Measurements from ENCODE around the gene HAND1.

Gene HAND1

DNA sequence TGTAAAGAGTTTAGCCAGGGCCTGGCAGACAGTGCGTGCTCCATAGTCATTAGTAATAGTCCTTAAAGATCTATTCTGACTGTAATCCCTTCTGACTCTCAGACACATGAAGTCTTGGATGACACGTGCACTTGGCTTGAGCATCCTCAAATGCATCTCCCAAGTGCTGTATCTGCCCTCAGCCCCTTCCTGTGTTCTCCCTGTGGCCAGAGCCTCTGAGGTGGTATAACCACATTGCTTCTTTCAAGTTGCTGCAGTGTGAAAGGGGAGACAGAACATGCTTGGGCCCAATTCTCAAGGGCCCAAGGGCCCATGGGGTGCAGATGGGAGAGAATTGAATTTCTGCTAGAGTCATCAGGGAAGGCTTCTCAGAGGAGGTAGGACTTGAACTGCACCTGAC, 30.1 kb upstream of the HAND1 start:
- H3K4me3 ChIP-seq (ENCODE audit: low read depth, low read length), result no peak overlapping the region
- DNase-seq (ENCODE audit: low read depth, low spot score), result no peak
- ChIA-PET POLR2A (no interaction called here), CTCF (no interaction called here)
- TF ChIP-seq, protein P1, sequence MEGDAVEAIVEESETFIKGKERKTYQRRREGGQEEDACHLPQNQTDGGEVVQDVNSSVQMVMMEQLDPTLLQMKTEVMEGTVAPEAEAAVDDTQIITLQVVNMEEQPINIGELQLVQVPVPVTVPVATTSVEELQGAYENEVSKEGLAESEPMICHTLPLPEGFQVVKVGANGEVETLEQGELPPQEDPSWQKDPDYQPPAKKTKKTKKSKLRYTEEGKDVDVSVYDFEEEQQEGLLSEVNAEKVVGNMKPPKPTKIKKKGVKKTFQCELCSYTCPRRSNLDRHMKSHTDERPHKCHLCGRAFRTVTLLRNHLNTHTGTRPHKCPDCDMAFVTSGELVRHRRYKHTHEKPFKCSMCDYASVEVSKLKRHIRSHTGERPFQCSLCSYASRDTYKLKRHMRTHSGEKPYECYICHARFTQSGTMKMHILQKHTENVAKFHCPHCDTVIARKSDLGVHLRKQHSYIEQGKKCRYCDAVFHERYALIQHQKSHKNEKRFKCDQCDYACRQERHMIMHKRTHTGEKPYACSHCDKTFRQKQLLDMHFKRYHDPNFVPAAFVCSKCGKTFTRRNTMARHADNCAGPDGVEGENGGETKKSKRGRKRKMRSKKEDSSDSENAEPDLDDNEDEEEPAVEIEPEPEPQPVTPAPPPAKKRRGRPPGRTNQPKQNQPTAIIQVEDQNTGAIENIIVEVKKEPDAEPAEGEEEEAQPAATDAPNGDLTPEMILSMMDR (IDR thresholded peaks at IDR 0.05; ENCODE audit: insufficient read depth, low read length, missing control alignments), result no peak

- ChIA-PET CTCF (interaction anchor here (1.8 kb wide), 1 partner anchor 14 kb away, joined by 12 read pairs; no protein-coding TSS in a partner anchor), POLR2A (no interaction called here)
Observed at GRCh38 chr5:154506716-154507080, 28.7 kb upstream of the HAND1 start.

DNA sequence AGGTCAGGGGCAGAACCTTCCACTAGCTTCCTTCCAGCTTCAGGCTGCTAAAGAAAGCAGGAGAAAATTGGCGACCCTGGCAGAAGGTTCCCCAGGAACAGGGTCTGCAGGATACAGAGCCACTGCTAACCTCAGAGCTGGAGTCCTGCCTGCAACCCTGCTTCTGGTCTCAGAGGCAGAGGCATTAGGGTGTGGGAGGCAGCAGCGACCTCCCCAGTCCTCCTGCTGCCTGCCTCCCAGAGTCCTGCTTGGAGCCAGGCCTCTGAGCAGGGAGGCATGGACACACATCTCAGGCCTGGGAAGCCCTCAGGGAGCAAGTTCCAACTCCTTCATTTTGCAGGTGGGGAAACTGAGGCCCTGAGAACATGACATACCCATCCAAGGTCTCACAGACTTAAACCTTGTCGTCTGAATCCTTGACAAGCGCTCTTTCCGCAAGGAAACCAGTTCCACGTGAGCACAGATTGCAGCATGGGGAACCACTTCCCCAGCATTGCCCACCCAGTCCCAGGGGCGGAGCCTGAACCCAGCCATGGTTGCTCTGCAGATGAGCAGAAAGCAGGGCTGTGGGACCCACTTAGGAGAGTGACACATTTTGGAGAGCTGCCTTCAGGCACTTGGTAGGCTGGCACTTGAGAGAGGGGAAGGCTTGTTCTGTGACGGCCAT, 28.2 kb upstream of the HAND1 start:
- CTCF ChIA-PET, result interaction anchor here (1.8 kb wide), 1 partner anchor 14 kb away, joined by 12 read pairs; no protein-coding TSS in a partner anchor
- no peak overlapping the region for H3K4me3 ChIP-seq (ENCODE audit: low read depth, low read length)
- TF ChIP-seq, protein P1 (IDR thresholded peaks at IDR 0.05; ENCODE audit: insufficient read depth, low read length, missing control alignments), result no peak
- no peak for DNase-seq (ENCODE audit: low read depth, low spot score)
- POLR2A ChIA-PET, result no interaction called here

More at GRCh38 chr5:154506716-154507080, 28.7 kb upstream of the HAND1 start:
- H3K4me3 ChIP-seq (ENCODE audit: low read depth, low read length), result no peak overlapping the region
- DNase-seq (ENCODE audit: low read depth, low spot score), result no peak
- TF ChIP-seq, protein P1 (IDR thresholded peaks at IDR 0.05; ENCODE audit: insufficient read depth, low read length, missing control alignments), result no peak

DNA sequence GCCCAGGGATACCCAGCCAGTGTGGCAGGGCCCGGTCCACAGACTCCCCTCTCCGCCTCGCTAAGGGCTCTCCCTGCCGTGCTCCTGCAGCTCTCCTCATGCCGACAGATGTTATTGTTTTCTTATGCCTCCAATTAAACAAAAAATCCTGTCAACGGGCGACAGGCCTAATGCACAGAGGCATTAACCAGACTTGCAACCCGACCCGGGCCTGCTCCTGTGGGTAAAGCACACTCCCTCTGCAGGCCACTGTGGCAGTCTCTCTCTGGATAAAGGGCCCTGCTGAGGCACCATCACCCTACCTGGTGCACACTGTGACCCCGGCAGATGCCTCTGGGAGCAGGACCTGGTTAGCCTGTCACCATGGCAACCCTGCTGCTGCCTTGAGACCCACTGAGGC, 27.5 kb upstream of the HAND1 start:
- no peak for DNase-seq (ENCODE audit: low read depth, low spot score)
- ChIA-PET CTCF (interaction anchor here (1.0 to 1.8 kb wide), 2 partner anchors 15 kb away, joined by 4 to 12 read pairs; no protein-coding TSS in a partner anchor), POLR2A (no interaction called here)
- no peak overlapping the region for H3K4me3 ChIP-seq (ENCODE audit: low read depth, low read length)
- TF ChIP-seq, protein P1 (IDR thresholded peaks at IDR 0.05; ENCODE audit: insufficient read depth, low read length, missing control alignments), result no peak

GRCh38 chr5:154503698-154504039, 25.6 kb upstream of the HAND1 start:
- ChIA-PET POLR2A (no interaction called here), CTCF (interaction anchor here (1.3 to 2.9 kb wide), 2 partner anchors 17 to 35 kb away, joined by 7 to 15 read pairs; no protein-coding TSS in a partner anchor)
- TF ChIP-seq, protein P1 (IDR thresholded peaks at IDR 0.05; ENCODE audit: insufficient read depth, low read length, missing control alignments), result no peak
- H3K4me3 ChIP-seq (ENCODE audit: low read depth, low read length), result no peak overlapping the region
- DNase-seq (ENCODE audit: low read depth, low spot score), result no peak

DNA sequence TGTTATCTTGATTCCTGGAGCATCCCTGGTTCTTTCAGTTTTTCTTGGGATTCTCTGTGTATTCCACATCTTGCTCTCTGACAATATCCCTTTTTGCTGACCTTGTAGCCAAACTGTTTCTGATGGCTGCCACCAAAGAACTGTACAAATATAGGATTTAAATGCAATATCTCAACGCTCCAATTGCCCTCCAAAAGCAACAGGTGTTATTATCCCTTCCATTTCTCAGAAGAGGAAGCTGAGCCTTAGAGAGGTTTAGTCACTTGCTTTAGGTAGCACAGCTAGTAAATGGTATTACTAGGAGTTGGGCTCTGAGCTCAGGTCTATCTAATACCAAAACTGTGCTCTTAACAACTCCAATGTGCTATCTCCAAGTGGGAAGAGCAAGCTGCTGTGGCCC, 24.2 kb upstream of the HAND1 start:
- no peak for DNase-seq (ENCODE audit: low read depth, low spot score)
- ChIA-PET CTCF (interaction anchor here (2.9 kb wide), 1 partner anchor 19 kb away, joined by 15 read pairs; no protein-coding TSS in a partner anchor), POLR2A (no interaction called here)
- TF ChIP-seq, protein P1 (IDR thresholded peaks at IDR 0.05; ENCODE audit: insufficient read depth, low read length, missing control alignments), result no peak
- H3K4me3 ChIP-seq (ENCODE audit: low read depth, low read length), result no peak overlapping the region
